Measurements from ENCODE around the gene CEP112.

Gene CEP112

GRCh38 chr17:65984299-65984698 lies 207.6 kb downstream of the CEP112 start:
- peak; percentile 4 for DNase-seq (ENCODE audit: low read depth)

- no peak for DNase-seq (ENCODE audit: low read depth)
Measured at GRCh38 chr17:65978871-65979270, 213.1 kb downstream of the CEP112 start.

GRCh38 chr17:65977041-65977440 lies 214.9 kb downstream of the CEP112 start:
- DNase-seq (ENCODE audit: low read depth) = no peak

GRCh38 chr17:65975878-65976277 lies 216.1 kb downstream of the CEP112 start:
- DNase-seq (ENCODE audit: low read depth) = no peak

- DNase-seq (ENCODE audit: low read depth) = no peak
Measured at GRCh38 chr17:65973237-65973636, 218.7 kb downstream of the CEP112 start.

GRCh38 chr17:65967372-65967771 lies 224.6 kb downstream of the CEP112 start:
- no peak for DNase-seq (ENCODE audit: low read depth)

GRCh38 chr17:65966072-65966695 lies 225.7 kb downstream of the CEP112 start:
- DNase-seq (ENCODE audit: low read depth) = no peak

- no peak for DNase-seq (ENCODE audit: low read depth)
Measured at GRCh38 chr17:65963179-65963578, 228.8 kb downstream of the CEP112 start.

- DNase-seq (ENCODE audit: low read depth) = no peak
Measured at GRCh38 chr17:65959630-65960029, 232.3 kb downstream of the CEP112 start.

- no peak for DNase-seq (ENCODE audit: low read depth)
Measured at GRCh38 chr17:65956814-65957213, 235.1 kb downstream of the CEP112 start.

- no peak for DNase-seq (ENCODE audit: low read depth)
Measured at GRCh38 chr17:65954148-65954449, 237.8 kb downstream of the CEP112 start.

- no peak for DNase-seq (ENCODE audit: low read depth)
Measured at GRCh38 chr17:65953316-65954147, 238.4 kb downstream of the CEP112 start.

- no peak for DNase-seq (ENCODE audit: low read depth)
Measured at GRCh38 chr17:65952586-65952985, 239.3 kb downstream of the CEP112 start.

- no peak for DNase-seq (ENCODE audit: low read depth)
Measured at GRCh38 chr17:65952015-65952414, 239.9 kb downstream of the CEP112 start.

- DNase-seq (ENCODE audit: low read depth) = no peak
Measured at GRCh38 chr17:65947831-65948230, 244.1 kb downstream of the CEP112 start.

- no peak for DNase-seq (ENCODE audit: low read depth)
Measured at GRCh38 chr17:65942592-65942991, 249.3 kb downstream of the CEP112 start.

- DNase-seq (ENCODE audit: low read depth) = no peak
Measured at GRCh38 chr17:65941356-65941899, 250.5 kb downstream of the CEP112 start.

- no peak for DNase-seq (ENCODE audit: low read depth)
Measured at GRCh38 chr17:65936013-65936412, 255.9 kb downstream of the CEP112 start.

GRCh38 chr17:65933290-65933689 lies 258.6 kb downstream of the CEP112 start:
- DNase-seq (ENCODE audit: low read depth) = no peak

- DNase-seq (ENCODE audit: low read depth) = peak; percentile 67
Measured at GRCh38 chr17:65931246-65932149, 260.4 kb downstream of the CEP112 start.

GRCh38 chr17:65930140-65930730 lies 261.7 kb downstream of the CEP112 start:
- no peak for DNase-seq (ENCODE audit: low read depth)

- no peak for DNase-seq (ENCODE audit: low read depth)
Measured at GRCh38 chr17:65926599-65926998, 265.3 kb downstream of the CEP112 start.
